NB4 (cell line): ENCODE results near the gene ARHGEF7.
"Not testable (repeated sequence)": the region's sequence is repeated elsewhere in the genome, so short reads cannot be mapped to it uniquely, and the experiment has no call there.

Experiments
- DNase-seq: peaks from one replicate; pipeline ENCODE4 v3.0.0; 2010; ENCODE audit warnings: low read depth
- H3K4me3 ChIP-seq: one replicate; pipeline ENCODE4 v1.5.1; 2011; ENCODE audit warnings: mild to moderate bottlenecking, low read depth, low read length, moderate library complexity
- CTCF ChIP-seq: IDR thresholded peaks from one replicate; pipeline ENCODE4 v1.5.1; 2012; ENCODE audit warnings: low read depth, low read length
- MAX ChIP-seq: IDR thresholded peaks from 2 replicates; pipeline ENCODE4 v1.6.1; 2011; ENCODE audit warnings: low read depth, low read length
- MYC ChIP-seq: IDR thresholded peaks from 2 replicates; pipeline ENCODE4 v1.6.1; 2011; ENCODE audit warnings: low read depth, low read length
- POLR2A ChIP-seq: IDR thresholded peaks from 2 replicates; pipeline ENCODE4 v1.6.1; 2011; ENCODE audit warnings: mild to moderate bottlenecking; ENCODE audit not compliant: insufficient read length; ENCODE audit errors: extremely low read depth

The ARHGEF7 gene

GRCh38 chr13:111253365-111253872, 138.3 kb downstream of the ARHGEF7 start:
- DNase-seq, result no peak
- H3K4me3 ChIP-seq, result no peak overlapping the region
- no peak for TF ChIP-seq CTCF
- no peak for TF ChIP-seq MYC
- no peak for TF ChIP-seq MAX
- TF ChIP-seq POLR2A, result no peak

GRCh38 chr13:111255228-111255790, 140.2 kb downstream of the ARHGEF7 start:
- DNase-seq, result no peak
- TF ChIP-seq MAX (no peak), CTCF (no peak), POLR2A (no peak), MYC (no peak)
- H3K4me3 ChIP-seq, result no peak overlapping the region

- TF ChIP-seq MAX (no peak), MYC (no peak), CTCF (no peak), POLR2A (no peak)
- no peak for DNase-seq
- H3K4me3 ChIP-seq, result no peak overlapping the region
These were observed 141.3 kb downstream of the ARHGEF7 start for GRCh38 chr13:111256458-111256857.

- TF ChIP-seq MYC (no peak), POLR2A (no peak), MAX (no peak), CTCF (no peak)
- no peak overlapping the region for H3K4me3 ChIP-seq
- no peak for DNase-seq
These were observed 141.8 kb downstream of the ARHGEF7 start for GRCh38 chr13:111256946-111257345.

GRCh38 chr13:111257899-111258298, 142.8 kb downstream of the ARHGEF7 start:
- H3K4me3 ChIP-seq, result not testable (repeated sequence)
- DNase-seq, result peak; percentile 12

GRCh38 chr13:111258637-111259036, 143.5 kb downstream of the ARHGEF7 start:
- TF ChIP-seq CTCF (no peak), POLR2A (no peak), MYC (no peak), MAX (no peak)
- DNase-seq, result no peak
- no peak overlapping the region for H3K4me3 ChIP-seq
